Ovary (tissue), 9 donors: ENCODE results near the gene MAST4. TPM values are rescaled to one million over a fixed set of nuclear protein-coding genes. Genes with fewer than 3 reads are reported as not detected.

Source experiments
- DNase-seq, 5 donors: peaks; one replicate each; pipeline ENCODE4 v3.0.0-alpha.2; 2019 to 2020
- H3K27ac ChIP-seq, 2 donors: fragments of 200-600 bp; one replicate each; pipeline versions ENCODE4 v1.5.1 to v1.8.0; 2019 to 2022
- H3K27me3 ChIP-seq: fragments of 200-600 bp; one replicate; pipeline ENCODE4 v1.8.0; 2022
- H3K36me3 ChIP-seq: fragments of 200-600 bp; sonication (generic); one replicate; pipeline ENCODE4 v1.5.1; 2019
- H3K4me1 ChIP-seq: one replicate; pipeline ENCODE4 v1.8.1; 2013; ENCODE audit warnings: mild to moderate bottlenecking, moderate library complexity; ENCODE audit not compliant: insufficient read depth
- H3K4me3 ChIP-seq: fragments of 200-600 bp; sonication (generic); one replicate; pipeline ENCODE4 v1.5.1; 2017
- H3K9me3 ChIP-seq, 2 donors: fragments of 200-600 bp in 1 of 2; sonication (generic) in 1 of 2; one replicate each; pipeline versions ENCODE4 v1.5.1 to v1.8.1; 2013 to 2019; ENCODE audit warnings: mild to moderate bottlenecking in 1 of 2, moderate library complexity in 1 of 2
- CTCF ChIP-seq, 3 donors: fragments of 450-650 bp in 2 of 3; fragments of 200-600 bp in 1 of 3; IDR thresholded peaks; one replicate each; pipeline versions ENCODE4 v1.5.1 to v1.8.0; 2016 to 2022; ENCODE audit warnings: antibody characterized with exemption in 3 of 3, mild to moderate bottlenecking in 1 of 3
- EP300 ChIP-seq: sonication (generic); formaldehyde crosslinking; IDR thresholded peaks from one replicate; pipeline ENCODE4 v1.6.1; 2017; ENCODE audit warnings: antibody characterized with exemption
- POLR2A ChIP-seq: fragments of 450-650 bp; IDR thresholded peaks from one replicate; pipeline ENCODE4 v1.6.1; 2017; ENCODE audit warnings: antibody characterized with exemption, mild to moderate bottlenecking, moderate library complexity
- WGBS, 3 donors: extraction: QIAGEN DNeasy Blood & Tissue Kit in 1 of 3; methylation state at CpG; one replicate each; pipeline versions ENCODE4 v1.1.5 to v1.1.7; 2013 to 2017; 5-methylcytosine and 5-hydroxymethylcytosine counted together
- intact Hi-C, 4 donors: fragments of 100-400 bp; cut with DNase I; formaldehyde crosslinking; loops; one replicate each; pipeline versions ENCODE4 v1.11.0 to v1.15.1; 2022 to 2023
- polyA plus RNA-seq, 2 donors: library from polyadenylated mRNA; stranded (reverse); fragments of 200-250 nt in 1 of 2; fragments of 350-450 nt in 1 of 2; fragmentation: Illumina TruSeq in 1 of 2; extraction: RNeasy Lipid Tissue Mini Kit (QIAGEN cat#74804) in 1 of 2; gene quantifications; one replicate each; pipeline ENCODE4 v1.2.3, GENCODE V29; 2013 to 2014
- total RNA-seq, 7 donors: library from RNA; depleted of rRNA in 2 of 7; stranded (reverse); fragments of >200 nt in 2 of 7; fragmentation: NEBNext Ultra II Directional in 3 of 7; extraction: Animal tissue kit (Norgen Biotek cat#: 25700) in 3 of 7; gene quantifications; one replicate each; pipeline versions ENCODE4 v1.1.0 to v1.2.4, GENCODE V29; 2016 to 2023
- donor health status: DM: no; HTN: no; CAD: no; lungs with moderate emphysema.
- donor health status: DM: no; HTN: no; CAD: no.
- donor health status: Bipolar disorder and iron deficiency.
- donor health status: DM: yes; HTN: yes; CAD: no.
- donor health status: DM: no; HTN: no; CAD: no.
- donor health status: DM: yes; HTN: yes; CAD: no.

Gene MAST4
- total and polyA plus RNA-seq, 9 donors: 11.6 to 86.3 (median 57.6) TPM

- Histone ChIP-seq H3K27me3 (no peaks in the 10 kb centered on the region), H3K4me1 (peaks cover 4% of the 10 kb centered on the region), H3K4me3 (no peak overlapping the region), H3K36me3 (no peaks in the 10 kb centered on the region), H3K27ac (no peak overlapping the region), H3K9me3 (no peaks in the 10 kb centered on the region)
- TF ChIP-seq POLR2A (no peak), EP300 (no peak), CTCF (IDR thresholded peaks at IDR 0.05) (no peak)
- intact Hi-C loops: no loop called here
- no peak for DNase-seq
- 42 to 47% (median 44%) methylated on average over 2 of the region's 2 CpGs for WGBS, 3 donors
These were observed 292.4 kb downstream of the MAST4 start for GRCh38 chr5:66888613-66889012.

- Histone ChIP-seq H3K27ac (no peak overlapping the region), H3K36me3 (no peaks in the 10 kb centered on the region), H3K27me3 (no peaks in the 10 kb centered on the region), H3K4me3 (no peak overlapping the region), H3K9me3 (no peaks in the 10 kb centered on the region), H3K4me1 (peaks cover 4% of the 10 kb centered on the region)
- TF ChIP-seq EP300 (no peak), CTCF (IDR thresholded peaks at IDR 0.05) (no peak), POLR2A (no peak)
- DNase-seq: no peak
- 67 to 78% (median 72%) methylated on average over 4 of the region's 4 CpGs for WGBS, 3 donors
- intact Hi-C loops: no loop called here
These were observed 292.9 kb downstream of the MAST4 start for GRCh38 chr5:66889056-66889455.

- no peak for TF ChIP-seq EP300
- TF ChIP-seq CTCF (IDR thresholded peaks at IDR 0.05): no peak
- TF ChIP-seq POLR2A: no peak
- WGBS, 3 donors: 71 to 80% (median 75%) methylated on average over 4 of the region's 4 CpGs
- Histone ChIP-seq H3K27me3 (no peaks in the 10 kb centered on the region), H3K27ac (no peak overlapping the region), H3K9me3 (no peaks in the 10 kb centered on the region), H3K36me3 (no peaks in the 10 kb centered on the region), H3K4me3 (no peak overlapping the region), H3K4me1 (peaks cover 4% of the 10 kb centered on the region)
- DNase-seq: no peak
- intact Hi-C loops: no loop called here
These were observed 293.3 kb downstream of the MAST4 start for GRCh38 chr5:66889524-66889923.

GRCh38 chr5:66891184-66891925 is 295.2 kb downstream of the MAST4 start:
- no peak for TF ChIP-seq POLR2A
- TF ChIP-seq CTCF (IDR thresholded peaks at IDR 0.05): no peak
- no peak for TF ChIP-seq EP300
- Histone ChIP-seq H3K4me1 (peaks cover 4% of the 10 kb centered on the region), H3K27ac (no peak overlapping the region), H3K27me3 (no peaks in the 10 kb centered on the region), H3K36me3 (no peaks in the 10 kb centered on the region), H3K4me3 (no peak overlapping the region), H3K9me3 (no peaks in the 10 kb centered on the region)
- peak in 1 of 5 donors; percentile 16 for DNase-seq
- 82 to 92% (median 89%) methylated on average over 3 of the region's 3 CpGs for WGBS, 3 donors
- intact Hi-C loops: no loop called here
